DND-41 (cell line): Measurements from ENCODE around the gene MYLK.
A peak's percentile ranks its signal among the peaks of the same experiment; 100 is the strongest.

Experiments
- ATAC-seq: fragments of 200-7000 bp; cut with Tn5 transposase; 3 replicates; pipeline ENCODE4 v1.9.1; 2021; ENCODE audit warnings: low read depth; ENCODE audit not compliant: insufficient read depth
- DNase-seq: peaks from one replicate; pipeline ENCODE4 v3.0.0-alpha.2; 2020
- H2AFZ ChIP-seq: 2 replicates; pipeline ENCODE4 v1.6.0; 2012; ENCODE audit warnings: low read depth, low read length
- H3K27ac ChIP-seq: 2 replicates; pipeline ENCODE4 v1.5.1; 2012; ENCODE audit warnings: low read length, inconsistent platforms
- H3K27me3 ChIP-seq: fragments of 200-600 bp; sonication (generic); 2 replicates; pipeline ENCODE4 v1.6.0; 2012; ENCODE audit warnings: low read length, mild to moderate bottlenecking, inconsistent platforms; ENCODE audit not compliant: insufficient read depth, poor library complexity
- H3K36me3 ChIP-seq: 2 replicates; pipeline ENCODE4 v1.5.1; 2012; ENCODE audit warnings: low read length, inconsistent platforms; ENCODE audit not compliant: insufficient read depth
- H3K4me1 ChIP-seq: 2 replicates; pipeline ENCODE4 v1.5.1; 2012; ENCODE audit warnings: mild to moderate bottlenecking, low read length; ENCODE audit not compliant: insufficient read depth
- H3K4me2 ChIP-seq: 2 replicates; pipeline ENCODE4 v1.6.0; 2012; ENCODE audit warnings: mild to moderate bottlenecking, moderate library complexity, low read length, inconsistent platforms; ENCODE audit not compliant: insufficient read depth
- H3K4me3 ChIP-seq, 2 experiments: fragments of 200-600 bp in 1 of 2; shearing (Covaris generic) in 1 of 2; 2 replicates each; pipeline ENCODE4 v1.5.1; 2012 to 2016; ENCODE audit warnings: inconsistent platforms in 2 of 2, low read length in 2 of 2, mild to moderate bottlenecking in 2 of 2, low read depth in 1 of 2, moderate library complexity in 1 of 2
- H3K79me2 ChIP-seq: 2 replicates; pipeline ENCODE4 v1.6.0; 2012; ENCODE audit warnings: low read length, inconsistent platforms; ENCODE audit not compliant: insufficient read depth
- H3K9ac ChIP-seq: 2 replicates; pipeline ENCODE4 v1.6.0; 2012; ENCODE audit warnings: low read depth, mild to moderate bottlenecking, inconsistent platforms, low read length, moderate library complexity
- H3K9me3 ChIP-seq: 2 replicates; pipeline ENCODE4 v1.5.1; 2012; ENCODE audit warnings: low read length, moderate library complexity, mild to moderate bottlenecking, inconsistent platforms; ENCODE audit not compliant: insufficient read depth, severe bottlenecking
- H4K20me1 ChIP-seq: 2 replicates; pipeline ENCODE4 v1.6.0; 2012; ENCODE audit warnings: low read length; ENCODE audit not compliant: insufficient read depth
- CTCF ChIP-seq: IDR thresholded peaks from 2 replicates; pipeline ENCODE4 v1.5.1; 2012; ENCODE audit warnings: borderline replicate concordance, low read length, moderate library complexity, mild to moderate bottlenecking; ENCODE audit not compliant: poor library complexity, severe bottlenecking; ENCODE audit errors: extremely low read depth
- EZH2 ChIP-seq: IDR thresholded peaks from 3 replicates; pipeline ENCODE4 v1.6.1; 2012; ENCODE audit warnings: borderline replicate concordance, low read depth, mild to moderate bottlenecking, moderate library complexity, low read length, inconsistent platforms; ENCODE audit not compliant: severe bottlenecking

MYLK gene

GRCh38 chr3:123590685-123591450 lies 293.3 kb downstream of the MYLK start:
- no peaks in the 10 kb centered on the region for H3K27me3 ChIP-seq
- DNase-seq (peak; percentile 13), ATAC-seq (no peak)
- no peak overlapping the region for H3K27ac ChIP-seq
- no peaks in the 10 kb centered on the region for H4K20me1 ChIP-seq
- no peak overlapping the region for H3K4me3 ChIP-seq
- peaks cover 13% of the 10 kb centered on the region for H3K4me1 ChIP-seq
- TF ChIP-seq CTCF (no peak), EZH2 (no peak)
- peaks cover 26% of the 10 kb centered on the region for H3K9me3 ChIP-seq
- H3K4me2 ChIP-seq, result no peak overlapping the region
- no peak overlapping the region for H2AFZ ChIP-seq
- peaks cover 20% of the 10 kb centered on the region for H3K79me2 ChIP-seq
- H3K9ac ChIP-seq, result no peak overlapping the region
- peaks cover 38% of the 10 kb centered on the region for H3K36me3 ChIP-seq

DNA sequence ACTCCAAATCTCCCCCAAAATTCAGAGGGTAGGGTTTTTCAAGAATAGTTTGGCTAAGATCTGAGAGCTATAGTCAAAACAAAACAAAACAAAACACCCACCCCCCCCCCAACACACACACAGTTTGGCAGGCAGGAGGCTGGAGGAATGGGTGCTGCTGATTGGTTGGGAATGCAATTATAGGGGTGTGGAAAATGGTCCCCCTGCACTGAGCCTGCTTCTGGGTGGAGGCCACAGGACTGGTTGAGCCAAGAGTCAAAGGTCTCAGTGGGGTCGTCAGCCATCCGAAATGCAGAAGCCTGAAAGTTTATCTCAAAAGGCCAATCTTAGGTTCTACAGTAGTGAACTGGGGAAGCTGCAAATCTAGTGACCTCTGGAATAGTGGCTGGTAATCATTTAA lies 296.7 kb downstream of the MYLK start:
- Histone ChIP-seq H3K9me3 (peaks cover 26% of the 10 kb centered on the region), H3K4me2 (no peak overlapping the region), H3K36me3 (peaks cover 38% of the 10 kb centered on the region)

DNA sequence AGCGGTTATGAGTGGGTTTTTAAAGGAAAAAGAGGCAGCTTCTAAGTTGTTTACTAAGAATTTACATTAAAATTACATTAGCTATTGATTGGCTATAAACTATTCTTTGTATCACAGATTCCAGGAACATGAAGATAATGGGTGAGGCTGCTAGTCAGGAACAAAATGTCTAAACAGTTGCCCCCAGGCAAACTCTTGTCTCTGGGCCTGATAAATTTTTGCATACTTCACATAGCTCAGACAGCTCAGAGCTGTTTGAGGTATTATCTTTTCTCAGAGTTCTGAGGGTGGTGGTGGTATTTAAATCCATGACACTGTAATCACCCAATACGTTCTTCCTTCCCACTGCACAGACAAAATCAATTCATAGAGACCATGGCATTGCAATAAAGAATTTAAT lies 297.2 kb downstream of the MYLK start:
- Histone ChIP-seq H4K20me1 (0 out of 2 replicates have a peak, but pooled peaks cover 2% of the 10 kb centered on the region), H3K9ac (no peak overlapping the region), H3K27ac (no peak overlapping the region), H3K27me3 (no peaks in the 10 kb centered on the region), H3K79me2 (peaks cover 37% of the 10 kb centered on the region), H3K4me3 (peak overlapping the region in 1 of 2 experiments; percentile 85; a peak in 1 of 4 replicates), H3K36me3 (peaks cover 43% of the 10 kb centered on the region), H2AFZ (no peak overlapping the region), H3K9me3 (peaks cover 26% of the 10 kb centered on the region), H3K4me2 (peak overlapping the region; percentile 86), H3K4me1 (peaks cover 37% of the 10 kb centered on the region)
- ATAC-seq (no peak), DNase-seq (no peak)
- TF ChIP-seq EZH2, result no peak
- no peak for TF ChIP-seq CTCF

More for the DNA sequence above, 296.7 kb downstream of the MYLK start:
- Histone ChIP-seq H3K79me2 (peaks cover 35% of the 10 kb centered on the region), H3K4me1 (peaks cover 33% of the 10 kb centered on the region), H2AFZ (no peak overlapping the region), H3K4me3 (no peak overlapping the region; a peak in 1 of 4 replicates), H4K20me1 (0 out of 2 replicates have a peak, but pooled peaks cover under 1% of the 10 kb centered on the region), H3K27me3 (no peaks in the 10 kb centered on the region), H3K27ac (no peak overlapping the region), H3K9ac (no peak overlapping the region)
- TF ChIP-seq EZH2, result no peak
- TF ChIP-seq CTCF, result no peak
- no peak for DNase-seq
- no peak for ATAC-seq
